Left forelimb (tissue), 1 donor: ENCODE data around the gene TNS1.

ENCODE experiments used
- DNase-seq: peaks from one replicate; pipeline ENCODE4 v3.0.0-alpha.2; 2018; ENCODE audit warnings: low spot score

Gene TNS1

GRCh38 chr2:217774232-217774631 is 228.6 kb downstream of the TNS1 start:
- DNase-seq = no peak

GRCh38 chr2:217773539-217773938 is 229.3 kb downstream of the TNS1 start:
- no peak for DNase-seq

- DNase-seq = no peak
Measured at GRCh38 chr2:217766356-217766755, 236.4 kb downstream of the TNS1 start.

- no peak for DNase-seq
Measured at GRCh38 chr2:217761645-217762277, 241.0 kb downstream of the TNS1 start.

- DNase-seq = no peak
Measured at GRCh38 chr2:217759991-217760390, 242.8 kb downstream of the TNS1 start.

- DNase-seq = no peak
Measured at GRCh38 chr2:217757108-217757463, 245.7 kb downstream of the TNS1 start.

- peak; percentile 89 for DNase-seq
Measured at GRCh38 chr2:217756375-217757107, 246.3 kb downstream of the TNS1 start.

- DNase-seq = no peak
Measured at GRCh38 chr2:217755027-217755745, 247.6 kb downstream of the TNS1 start.

GRCh38 chr2:217753460-217754200 is 249.2 kb downstream of the TNS1 start:
- DNase-seq = no peak

GRCh38 chr2:217752714-217753459 is 249.9 kb downstream of the TNS1 start:
- no peak for DNase-seq

- no peak for DNase-seq
Measured at GRCh38 chr2:217751952-217752351, 250.8 kb downstream of the TNS1 start.

- no peak for DNase-seq
Measured at GRCh38 chr2:217751192-217751591, 251.6 kb downstream of the TNS1 start.
